ENCODE data around the gene IL1RL1.

IL1RL1 gene

GRCh38 chr2:102391565-102391964 lies 80.2 kb downstream of the IL1RL1 start:
- no peaks in the 10 kb centered on the region for H3K4me1 ChIP-seq (ENCODE audit: insufficient read depth, low read length, severe bottlenecking)
- H2AFZ ChIP-seq (ENCODE audit: low read length), result no peak overlapping the region
- no peak for TF ChIP-seq EZH2 (IDR thresholded peaks at IDR 0.05; ENCODE audit: borderline replicate concordance, low read length)
- TF ChIP-seq CTCF (IDR thresholded peaks at IDR 0.05; ENCODE audit: low read length), result no peak
- no peak overlapping the region for H3K4me3 ChIP-seq (ENCODE audit: low read depth, low read length, poor library complexity, severe bottlenecking)
- no peaks in the 10 kb centered on the region for H3K9me2 ChIP-seq (ENCODE audit: low read depth, low read length)
- H3K9me3 ChIP-seq (ENCODE audit: low read length), result no peaks in the 10 kb centered on the region
- no peak overlapping the region for H3K9ac ChIP-seq (ENCODE audit: low read length)
- no peaks in the 10 kb centered on the region for H3K27me3 ChIP-seq (ENCODE audit: insufficient read depth, low read length)
- no peak overlapping the region for H3K27ac ChIP-seq (ENCODE audit: low read depth, low read length, poor library complexity, severe bottlenecking)
- no peak overlapping the region for H3K4me2 ChIP-seq (ENCODE audit: low read length)
- no peaks in the 10 kb centered on the region for H4K20me1 ChIP-seq (ENCODE audit: insufficient read depth, low read length)
- no peaks in the 10 kb centered on the region for H3F3A ChIP-seq (ENCODE audit: insufficient read depth, low read length)
- H3K79me2 ChIP-seq (ENCODE audit: insufficient read depth, low read length), result no peaks in the 10 kb centered on the region
- H3K36me3 ChIP-seq (ENCODE audit: insufficient read depth, low read length), result no peaks in the 10 kb centered on the region

- no peaks in the 10 kb centered on the region for H3K9me2 ChIP-seq (ENCODE audit: low read depth, low read length)
- H3K79me2 ChIP-seq (ENCODE audit: insufficient read depth, low read length), result no peaks in the 10 kb centered on the region
- H3K36me3 ChIP-seq (ENCODE audit: insufficient read depth, low read length), result no peaks in the 10 kb centered on the region
- no peak overlapping the region for H3K27ac ChIP-seq (ENCODE audit: low read depth, low read length, poor library complexity, severe bottlenecking)
- TF ChIP-seq EZH2 (IDR thresholded peaks at IDR 0.05; ENCODE audit: borderline replicate concordance, low read length) (no peak), CTCF (IDR thresholded peaks at IDR 0.05; ENCODE audit: low read length) (no peak)
- H4K20me1 ChIP-seq (ENCODE audit: insufficient read depth, low read length), result no peaks in the 10 kb centered on the region
- H3K9ac ChIP-seq (ENCODE audit: low read length), result no peak overlapping the region
- H3K4me2 ChIP-seq (ENCODE audit: low read length), result no peak overlapping the region
- H3F3A ChIP-seq (ENCODE audit: insufficient read depth, low read length), result no peaks in the 10 kb centered on the region
- H3K27me3 ChIP-seq (ENCODE audit: insufficient read depth, low read length), result no peaks in the 10 kb centered on the region
- no peak overlapping the region for H2AFZ ChIP-seq (ENCODE audit: low read length)
- H3K4me3 ChIP-seq (ENCODE audit: low read depth, low read length, poor library complexity, severe bottlenecking), result no peak overlapping the region
- no peaks in the 10 kb centered on the region for H3K9me3 ChIP-seq (ENCODE audit: low read length)
- H3K4me1 ChIP-seq (ENCODE audit: insufficient read depth, low read length, severe bottlenecking), result no peaks in the 10 kb centered on the region
Measured at GRCh38 chr2:102392096-102392495, 80.7 kb downstream of the IL1RL1 start.

- TF ChIP-seq EZH2 (IDR thresholded peaks at IDR 0.05; ENCODE audit: borderline replicate concordance, low read length) (no peak), CTCF (IDR thresholded peaks at IDR 0.05; ENCODE audit: low read length) (no peak)
- H3K9me3 ChIP-seq (ENCODE audit: low read length), result no peaks in the 10 kb centered on the region
- no peaks in the 10 kb centered on the region for H3K4me1 ChIP-seq (ENCODE audit: insufficient read depth, low read length, severe bottlenecking)
- no peak overlapping the region for H3K9ac ChIP-seq (ENCODE audit: low read length)
- H3K79me2 ChIP-seq (ENCODE audit: insufficient read depth, low read length), result no peaks in the 10 kb centered on the region
- no peak overlapping the region for H2AFZ ChIP-seq (ENCODE audit: low read length)
- no peak overlapping the region for H3K4me3 ChIP-seq (ENCODE audit: low read depth, low read length, poor library complexity, severe bottlenecking)
- no peaks in the 10 kb centered on the region for H3K36me3 ChIP-seq (ENCODE audit: insufficient read depth, low read length)
- no peaks in the 10 kb centered on the region for H3F3A ChIP-seq (ENCODE audit: insufficient read depth, low read length)
- H3K9me2 ChIP-seq (ENCODE audit: low read depth, low read length), result no peaks in the 10 kb centered on the region
- no peaks in the 10 kb centered on the region for H3K27me3 ChIP-seq (ENCODE audit: insufficient read depth, low read length)
- no peaks in the 10 kb centered on the region for H4K20me1 ChIP-seq (ENCODE audit: insufficient read depth, low read length)
- no peak overlapping the region for H3K4me2 ChIP-seq (ENCODE audit: low read length)
- no peak overlapping the region for H3K27ac ChIP-seq (ENCODE audit: low read depth, low read length, poor library complexity, severe bottlenecking)
Measured at GRCh38 chr2:102392942-102393341, 81.6 kb downstream of the IL1RL1 start.

Measured in OCI-LY1 (cell line).